Parathyroid adenoma (tissue), 2 donors: ENCODE results near the gene TTLL10.

Source experiments
- H2AFZ ChIP-seq: fragments of 300-600 bp; sonication (generic); one replicate; pipeline ENCODE4 v1.7.0; 2017; ENCODE audit warnings: antibody characterized with exemption, mild to moderate bottlenecking
- H3K27ac ChIP-seq: fragments of 300-600 bp; sonication (generic); one replicate; pipeline ENCODE4 v1.7.0; 2017
- H3K27me3 ChIP-seq: fragments of 300-600 bp; sonication (generic); one replicate; pipeline ENCODE4 v1.7.0; 2017; ENCODE audit warnings: low read length; ENCODE audit not compliant: control insufficient read depth, insufficient read depth
- H3K36me3 ChIP-seq: fragments of 300-600 bp; sonication (generic); one replicate; pipeline ENCODE4 v1.7.0; 2017; ENCODE audit warnings: low read length; ENCODE audit not compliant: control insufficient read depth, insufficient read depth
- H3K4me1 ChIP-seq: fragments of 300-600 bp; sonication (generic); one replicate; pipeline ENCODE4 v1.7.0; 2017; ENCODE audit warnings: control low read depth
- H3K4me2 ChIP-seq: fragments of 300-600 bp; sonication (generic); one replicate; pipeline ENCODE4 v1.7.0; 2017; ENCODE audit warnings: low read length
- H3K4me3 ChIP-seq: fragments of 300-600 bp; sonication (generic); one replicate; pipeline ENCODE4 v1.7.0; 2017; ENCODE audit warnings: low read depth, low read length
- H3K79me2 ChIP-seq: fragments of 300-600 bp; sonication (generic); one replicate; pipeline ENCODE4 v1.7.0; 2017; ENCODE audit warnings: control low read depth
- H3K9ac ChIP-seq: fragments of 300-600 bp; sonication (generic); one replicate; pipeline ENCODE4 v1.7.0; 2017; ENCODE audit warnings: mild to moderate bottlenecking
- H3K9me3 ChIP-seq: fragments of 300-600 bp; sonication (generic); one replicate; pipeline ENCODE4 v1.7.0; 2017; ENCODE audit warnings: low read length; ENCODE audit not compliant: control insufficient read depth
- TF ChIP-seq, protein P1 (sequence below): fragments of 300-600 bp; sonication (generic); IDR thresholded peaks from one replicate; pipeline ENCODE4 v1.7.0; 2017; ENCODE audit warnings: antibody characterized with exemption, mild to moderate bottlenecking
- donor health status: primary hyperparathyroidism.

The TTLL10 gene

GRCh38 chr1:1183221-1183747 lies 9.6 kb downstream of the TTLL10 start:
- TF ChIP-seq, protein P1, sequence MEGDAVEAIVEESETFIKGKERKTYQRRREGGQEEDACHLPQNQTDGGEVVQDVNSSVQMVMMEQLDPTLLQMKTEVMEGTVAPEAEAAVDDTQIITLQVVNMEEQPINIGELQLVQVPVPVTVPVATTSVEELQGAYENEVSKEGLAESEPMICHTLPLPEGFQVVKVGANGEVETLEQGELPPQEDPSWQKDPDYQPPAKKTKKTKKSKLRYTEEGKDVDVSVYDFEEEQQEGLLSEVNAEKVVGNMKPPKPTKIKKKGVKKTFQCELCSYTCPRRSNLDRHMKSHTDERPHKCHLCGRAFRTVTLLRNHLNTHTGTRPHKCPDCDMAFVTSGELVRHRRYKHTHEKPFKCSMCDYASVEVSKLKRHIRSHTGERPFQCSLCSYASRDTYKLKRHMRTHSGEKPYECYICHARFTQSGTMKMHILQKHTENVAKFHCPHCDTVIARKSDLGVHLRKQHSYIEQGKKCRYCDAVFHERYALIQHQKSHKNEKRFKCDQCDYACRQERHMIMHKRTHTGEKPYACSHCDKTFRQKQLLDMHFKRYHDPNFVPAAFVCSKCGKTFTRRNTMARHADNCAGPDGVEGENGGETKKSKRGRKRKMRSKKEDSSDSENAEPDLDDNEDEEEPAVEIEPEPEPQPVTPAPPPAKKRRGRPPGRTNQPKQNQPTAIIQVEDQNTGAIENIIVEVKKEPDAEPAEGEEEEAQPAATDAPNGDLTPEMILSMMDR: no peak
- H3K9me3 ChIP-seq: no peaks in the 10 kb centered on the region
- H3K27ac ChIP-seq: no peak overlapping the region
- no peaks in the 10 kb centered on the region for H3K4me1 ChIP-seq
- H3K9ac ChIP-seq: no peak overlapping the region
- H3K4me3 ChIP-seq: no peak overlapping the region
- no peak overlapping the region for H3K4me2 ChIP-seq
- no peak overlapping the region for H2AFZ ChIP-seq
- H3K79me2 ChIP-seq: no peaks in the 10 kb centered on the region
- H3K36me3 ChIP-seq: no peaks in the 10 kb centered on the region
- no peaks in the 10 kb centered on the region for H3K27me3 ChIP-seq

- Histone ChIP-seq H3K27me3 (no peaks in the 10 kb centered on the region), H3K36me3 (no peaks in the 10 kb centered on the region), H2AFZ (no peak overlapping the region), H3K4me2 (no peak overlapping the region), H3K4me3 (no peak overlapping the region), H3K27ac (no peak overlapping the region), H3K9me3 (no peaks in the 10 kb centered on the region), H3K79me2 (no peaks in the 10 kb centered on the region), H3K9ac (no peak overlapping the region), H3K4me1 (no peaks in the 10 kb centered on the region)
- TF ChIP-seq, protein P1: no peak
Observed at GRCh38 chr1:1183833-1184775, 10.4 kb downstream of the TTLL10 start.

DNA sequence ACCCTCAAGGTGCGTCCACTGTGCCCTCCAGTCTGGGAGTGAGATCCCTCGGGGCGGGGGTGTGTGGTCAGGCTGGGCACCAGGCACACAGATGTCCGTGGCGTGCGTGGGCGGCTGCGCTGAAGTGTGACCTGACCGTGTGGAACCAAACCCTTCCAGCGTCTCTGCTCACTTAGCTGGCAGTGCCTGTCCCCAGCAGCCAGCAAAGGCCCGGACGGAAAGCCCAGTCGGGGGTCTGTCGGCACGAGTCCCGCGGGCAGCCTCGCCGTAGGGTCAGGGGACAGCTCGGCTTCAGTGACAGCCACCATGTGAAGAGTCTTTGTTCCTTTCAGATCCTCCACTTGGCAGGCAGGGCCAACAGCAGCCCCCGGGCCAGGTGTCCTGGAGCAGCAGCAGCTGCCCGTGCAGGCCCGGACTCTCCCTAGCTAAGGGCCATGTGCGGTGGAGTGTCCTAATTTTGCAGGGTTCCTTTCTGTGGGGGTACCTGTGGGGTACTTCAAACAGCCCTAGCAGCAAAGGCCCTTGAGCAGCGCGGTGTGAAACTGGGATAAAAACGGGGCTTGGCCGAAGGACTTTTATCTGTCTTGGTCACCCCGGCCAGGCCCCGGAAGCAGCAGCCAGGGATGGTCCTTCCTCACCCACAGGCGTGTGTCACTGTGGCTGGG lies 11.6 kb downstream of the TTLL10 start:
- Histone ChIP-seq H3K9me3 (no peaks in the 10 kb centered on the region), H3K9ac (no peak overlapping the region), H2AFZ (no peak overlapping the region), H3K27ac (no peak overlapping the region), H3K36me3 (no peaks in the 10 kb centered on the region), H3K4me1 (no peaks in the 10 kb centered on the region), H3K27me3 (no peaks in the 10 kb centered on the region), H3K4me3 (no peak overlapping the region), H3K79me2 (no peaks in the 10 kb centered on the region), H3K4me2 (no peak overlapping the region)
- TF ChIP-seq, protein P1: no peak

DNA sequence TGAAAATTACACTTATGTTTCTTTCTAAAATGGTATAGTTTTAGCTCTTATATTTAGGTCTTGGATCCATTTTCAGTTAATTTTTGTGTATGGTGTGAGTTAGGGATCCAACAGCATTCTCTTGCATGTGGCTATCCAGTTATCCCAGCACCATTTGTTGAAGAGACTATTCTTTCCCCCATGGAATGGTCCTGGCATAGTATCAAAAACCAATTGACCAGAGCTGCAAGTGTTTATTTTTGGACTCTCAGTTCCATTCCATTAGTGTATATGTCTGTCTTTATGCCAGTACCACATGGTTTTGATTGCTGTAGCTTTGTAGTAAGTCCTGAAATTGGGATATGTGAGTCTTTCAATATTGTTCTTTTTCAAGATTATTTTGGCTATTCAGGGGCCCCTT lies 14.3 kb downstream of the TTLL10 start:
- H3K27ac ChIP-seq: no peak overlapping the region
- no peak overlapping the region for H3K9ac ChIP-seq
- H3K27me3 ChIP-seq: no peaks in the 10 kb centered on the region
- H3K9me3 ChIP-seq: no peaks in the 10 kb centered on the region
- H3K4me3 ChIP-seq: no peak overlapping the region
- H3K36me3 ChIP-seq: no peaks in the 10 kb centered on the region
- TF ChIP-seq, protein P1: no peak
- H3K4me2 ChIP-seq: no peak overlapping the region
- no peak overlapping the region for H2AFZ ChIP-seq
- no peaks in the 10 kb centered on the region for H3K4me1 ChIP-seq
- no peaks in the 10 kb centered on the region for H3K79me2 ChIP-seq
